Upper lobe of left lung (tissue), 6 donors: ENCODE measurements around the gene RGS7. TPM values are rescaled to one million over a fixed set of nuclear protein-coding genes. Genes with fewer than 3 reads are reported as not detected.

ENCODE experiments used
- ATAC-seq, 2 donors: fragments of 200-7000 bp; cut with Tn5 transposase; one replicate each; pipeline ENCODE4 v1.9.1; 2022; ENCODE audit warnings: mild to moderate bottlenecking in 2 of 2, moderate library complexity in 2 of 2; ENCODE audit not compliant: low FRiP score in 2 of 2
- DNase-seq, 2 donors: peaks; one replicate each; pipeline ENCODE4 v3.0.0-alpha.2; 2019 to 2020
- H3K27ac ChIP-seq, 4 donors: fragments of 200-600 bp; sonication (generic); one replicate each; pipeline ENCODE4 v1.5.1; 2016 to 2019
- H3K27me3 ChIP-seq, 4 donors: fragments of 200-600 bp; sonication (generic); one replicate each; pipeline ENCODE4 v1.5.1; 2017 to 2019
- H3K36me3 ChIP-seq, 4 donors: fragments of 200-600 bp; sonication (generic); one replicate each; pipeline ENCODE4 v1.5.1; 2016 to 2019
- H3K4me1 ChIP-seq, 4 donors: fragments of 200-600 bp; sonication (generic); one replicate each; pipeline ENCODE4 v1.5.1; 2018 to 2019
- H3K4me3 ChIP-seq, 4 donors: fragments of 200-600 bp; sonication (generic); one replicate each; pipeline ENCODE4 v1.5.1; 2017 to 2019; ENCODE audit warnings: mild to moderate bottlenecking in 2 of 4, moderate library complexity in 1 of 4
- H3K9me3 ChIP-seq, 4 donors: fragments of 200-600 bp; sonication (generic); one replicate each; pipeline ENCODE4 v1.5.1; 2018 to 2019
- EP300 ChIP-seq, 4 donors: sonication (generic); formaldehyde crosslinking; IDR thresholded peaks; one replicate each; pipeline ENCODE4 v1.5.1; 2017; ENCODE audit warnings: antibody characterized with exemption in 4 of 4, control low read depth in 2 of 4
- POLR2A ChIP-seq, 4 donors: fragments of 450-650 bp; IDR thresholded peaks; one replicate each; pipeline ENCODE4 v1.5.1; 2016 to 2017; ENCODE audit warnings: antibody characterized with exemption in 4 of 4, mild to moderate bottlenecking in 2 of 4
- POLR2AphosphoS5 ChIP-seq, 2 donors: sonication (generic); formaldehyde crosslinking; IDR thresholded peaks; one replicate each; pipeline ENCODE4 v1.5.1; 2017; ENCODE audit warnings: antibody characterized with exemption in 2 of 2
- WGBS, 2 donors: methylation state at CpG; one replicate each; pipeline ENCODE4 v1.1.5; 2017 to 2018; 5-methylcytosine and 5-hydroxymethylcytosine counted together
- total RNA-seq, 6 donors: library from RNA; depleted of rRNA in 4 of 6; stranded (reverse); fragments of >200 nt in 4 of 6; gene quantifications; one replicate each; pipeline versions ENCODE4 v1.1.0 to v1.2.1, GENCODE V29; 2016 to 2021
- TF ChIP-seq, protein P1 (sequence below), 6 experiments: fragments of 450-650 bp in 4 of 6; fragments of 200-600 bp in 2 of 6; sonication (generic) in 2 of 6; IDR thresholded peaks; one replicate each; pipeline ENCODE4 v1.5.1; 2016 to 2019; ENCODE audit warnings: antibody characterized with exemption in 6 of 6
- donor health status: DM: no; HTN: no; CAD: no; lungs with moderate emphysema.
- donor health status: DM: no; HTN: yes; CAD: no; lungs with severe emphysema.

RGS7 gene
- total RNA-seq, 6 donors from 2014 or later: 0.15 TPM; not detected in 5

GRCh38 chr1:241020851-241021697, 335.9 kb downstream of the RGS7 start:
- TF ChIP-seq POLR2AphosphoS5 (IDR thresholded peaks at IDR 0.05): no peak
- TF ChIP-seq, protein P1, sequence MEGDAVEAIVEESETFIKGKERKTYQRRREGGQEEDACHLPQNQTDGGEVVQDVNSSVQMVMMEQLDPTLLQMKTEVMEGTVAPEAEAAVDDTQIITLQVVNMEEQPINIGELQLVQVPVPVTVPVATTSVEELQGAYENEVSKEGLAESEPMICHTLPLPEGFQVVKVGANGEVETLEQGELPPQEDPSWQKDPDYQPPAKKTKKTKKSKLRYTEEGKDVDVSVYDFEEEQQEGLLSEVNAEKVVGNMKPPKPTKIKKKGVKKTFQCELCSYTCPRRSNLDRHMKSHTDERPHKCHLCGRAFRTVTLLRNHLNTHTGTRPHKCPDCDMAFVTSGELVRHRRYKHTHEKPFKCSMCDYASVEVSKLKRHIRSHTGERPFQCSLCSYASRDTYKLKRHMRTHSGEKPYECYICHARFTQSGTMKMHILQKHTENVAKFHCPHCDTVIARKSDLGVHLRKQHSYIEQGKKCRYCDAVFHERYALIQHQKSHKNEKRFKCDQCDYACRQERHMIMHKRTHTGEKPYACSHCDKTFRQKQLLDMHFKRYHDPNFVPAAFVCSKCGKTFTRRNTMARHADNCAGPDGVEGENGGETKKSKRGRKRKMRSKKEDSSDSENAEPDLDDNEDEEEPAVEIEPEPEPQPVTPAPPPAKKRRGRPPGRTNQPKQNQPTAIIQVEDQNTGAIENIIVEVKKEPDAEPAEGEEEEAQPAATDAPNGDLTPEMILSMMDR (IDR thresholded peaks at IDR 0.05): no peak
- no peak for TF ChIP-seq EP300 (IDR thresholded peaks at IDR 0.05)
- TF ChIP-seq POLR2A (IDR thresholded peaks at IDR 0.05): no peak
- H3K4me1 ChIP-seq: peaks cover 0 to 3% (median 0%) of the 10 kb centered on the region in 4 donors
- H3K9me3 ChIP-seq: peaks cover 0 to 6% (median 2%) of the 10 kb centered on the region in 4 donors
- no peaks in the 10 kb centered on the region for H3K36me3 ChIP-seq
- 84 to 88% methylated on average over 6 of the region's 6 CpGs for WGBS, 2 donors
- no peak for ATAC-seq
- H3K27me3 ChIP-seq: no peaks in the 10 kb centered on the region
- H3K27ac ChIP-seq: no peak overlapping the region
- no peak for DNase-seq
- no peak overlapping the region for H3K4me3 ChIP-seq

DNA sequence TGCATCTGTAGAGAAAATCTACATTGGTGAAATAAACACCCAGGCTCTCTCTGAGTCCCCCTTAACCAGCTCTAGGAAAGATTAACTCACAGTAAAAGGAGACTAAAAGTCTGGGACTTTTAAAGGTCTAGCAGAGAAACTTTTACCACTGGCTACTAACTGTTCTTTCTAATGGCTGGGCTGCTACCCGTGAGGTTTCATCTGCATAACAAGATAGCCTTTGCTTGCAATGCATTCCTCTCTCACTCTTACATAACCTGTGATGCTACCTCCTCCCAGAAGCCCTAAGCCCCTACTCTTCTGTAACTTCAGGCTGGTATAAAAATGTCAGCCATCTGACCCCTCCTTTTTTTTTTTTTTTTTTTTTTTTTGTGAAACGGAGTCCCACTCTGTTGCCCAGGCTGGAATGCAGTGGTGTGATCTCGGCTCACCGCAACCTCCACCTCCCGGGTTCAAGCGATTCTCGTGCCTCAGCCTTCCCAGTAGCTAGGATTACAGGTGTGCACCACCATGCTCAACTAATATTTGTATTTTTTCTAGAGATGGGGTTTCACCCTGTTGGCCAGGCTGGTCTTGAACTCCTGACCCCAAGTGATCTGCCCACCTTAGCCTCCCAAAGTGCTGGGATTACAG, 344.2 kb downstream of the RGS7 start:
- WGBS, 2 donors: 75 to 83% methylated on average over 7 of the region's 7 CpGs
- Histone ChIP-seq H3K27me3 (no peaks in the 10 kb centered on the region), H3K27ac (no peak overlapping the region), H3K4me3 (no peak overlapping the region), H3K36me3 (no peaks in the 10 kb centered on the region), H3K9me3 (peaks cover 0 to 5% (median 0%) of the 10 kb centered on the region in 4 donors), H3K4me1 (no peaks in the 10 kb centered on the region)
- no peak for TF ChIP-seq EP300 (IDR thresholded peaks at IDR 0.05)
- TF ChIP-seq, protein P1 (IDR thresholded peaks at IDR 0.05): no peak
- TF ChIP-seq POLR2A (IDR thresholded peaks at IDR 0.05): no peak
- no peak for TF ChIP-seq POLR2AphosphoS5 (IDR thresholded peaks at IDR 0.05)
- DNase-seq: no peak
- no peak for ATAC-seq

GRCh38 chr1:241007668-241008067, 349.3 kb downstream of the RGS7 start:
- peak in 1 of 2 donors; percentile 87 for DNase-seq
- peak in 1 of 2 donors; percentile 85 for ATAC-seq
- Histone ChIP-seq H3K36me3 (no peaks in the 10 kb centered on the region), H3K9me3 (no peaks in the 10 kb centered on the region), H3K4me1 (no peaks in the 10 kb centered on the region), H3K27ac (no peak overlapping the region), H3K4me3 (no peak overlapping the region), H3K27me3 (no peaks in the 10 kb centered on the region)
- TF ChIP-seq, protein P1 (IDR thresholded peaks at IDR 0.05): no peak
- TF ChIP-seq POLR2AphosphoS5 (IDR thresholded peaks at IDR 0.05) (peak in 1 of 2 donors; percentile 35), EP300 (IDR thresholded peaks at IDR 0.05) (peak in 1 of 4 donors; percentile 24), POLR2A (IDR thresholded peaks at IDR 0.05) (no peak)
- WGBS, 2 donors: 69 to 77% methylated on average over 4 of the region's 4 CpGs

GRCh38 chr1:240999826-241000225, 357.2 kb downstream of the RGS7 start:
- no peak for TF ChIP-seq POLR2A (IDR thresholded peaks at IDR 0.05)
- TF ChIP-seq, protein P1 (IDR thresholded peaks at IDR 0.05): no peak
- TF ChIP-seq POLR2AphosphoS5 (IDR thresholded peaks at IDR 0.05): no peak
- no peak for TF ChIP-seq EP300 (IDR thresholded peaks at IDR 0.05)
- 83% methylated on average over 8 of the region's 8 CpGs for WGBS, 2 donors
- no peak for ATAC-seq
- DNase-seq: no peak
- Histone ChIP-seq H3K4me1 (no peaks in the 10 kb centered on the region), H3K36me3 (no peaks in the 10 kb centered on the region), H3K9me3 (peaks cover 0 to 3% (median 0%) of the 10 kb centered on the region in 4 donors), H3K4me3 (no peak overlapping the region), H3K27me3 (no peaks in the 10 kb centered on the region), H3K27ac (no peak overlapping the region)
